Measurements from ENCODE around the gene ARL6IP4. TPM values are rescaled to one million over a fixed set of nuclear protein-coding genes. Genes with fewer than 3 reads are reported as not detected.

The ARL6IP4 gene
- total RNA-seq, 1 experiment from 2014 or later, result 413 TPM

- no peak for DNase-seq
- Histone ChIP-seq H3K36me3 (no peaks in the 10 kb centered on the region), H3K27me3 (no peaks in the 10 kb centered on the region), H3K4me3 (no peak overlapping the region), H3K9me3 (no peaks in the 10 kb centered on the region)
Measured at GRCh38 chr12:122994140-122994675, 13.7 kb downstream of the ARL6IP4 start.

- H3K27me3 ChIP-seq, result no peaks in the 10 kb centered on the region
- no peak for DNase-seq
- no peaks in the 10 kb centered on the region for H3K9me3 ChIP-seq
- H3K4me3 ChIP-seq, result no peak overlapping the region
- H3K36me3 ChIP-seq, result no peaks in the 10 kb centered on the region
Measured at GRCh38 chr12:122994781-122995502, 14.5 kb downstream of the ARL6IP4 start.

DNA sequence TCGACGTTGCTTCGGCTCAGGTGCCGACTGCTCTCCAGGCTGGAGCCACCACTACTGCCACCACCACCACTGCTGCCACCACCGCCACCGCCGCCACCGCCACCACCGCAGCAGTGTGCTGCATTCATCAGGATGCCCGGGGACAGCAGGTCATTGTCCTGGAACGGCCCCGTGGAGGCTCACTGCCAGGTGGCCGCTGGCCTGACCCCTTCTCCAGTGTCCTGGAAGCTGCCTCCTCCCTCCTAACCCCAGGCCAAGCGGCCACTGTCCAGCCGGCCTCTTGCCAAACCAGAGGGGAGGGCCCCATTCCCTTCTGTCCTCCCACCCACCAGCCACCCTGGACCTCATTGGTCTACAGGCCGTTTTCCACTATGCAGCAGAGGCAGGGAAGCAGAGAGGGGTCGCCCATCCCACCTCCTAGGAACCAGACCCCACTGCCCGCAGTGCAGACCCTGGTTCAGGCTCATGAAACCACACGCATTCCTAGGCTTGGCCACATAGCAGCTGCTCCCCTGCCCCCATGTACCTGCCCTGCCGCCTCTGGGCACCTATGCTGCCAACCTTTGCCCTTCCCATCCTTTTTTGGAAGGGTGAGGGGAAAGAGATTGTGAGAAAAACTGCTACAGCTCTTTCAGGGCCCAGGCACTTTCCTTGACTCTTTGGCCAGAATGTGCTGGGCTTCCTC is 15.2 kb downstream of the ARL6IP4 start:
- no peak for DNase-seq
- Histone ChIP-seq H3K4me3 (no peak overlapping the region), H3K27me3 (no peaks in the 10 kb centered on the region), H3K9me3 (no peaks in the 10 kb centered on the region), H3K36me3 (no peaks in the 10 kb centered on the region)

- DNase-seq, result no peak
- H3K27me3 ChIP-seq, result no peaks in the 10 kb centered on the region
- no peak overlapping the region for H3K4me3 ChIP-seq
- H3K36me3 ChIP-seq, result no peaks in the 10 kb centered on the region
- H3K9me3 ChIP-seq, result no peaks in the 10 kb centered on the region
Measured at GRCh38 chr12:122996188-122996601, 15.7 kb downstream of the ARL6IP4 start.

GRCh38 chr12:122996621-122997342 is 16.3 kb downstream of the ARL6IP4 start:
- no peak for DNase-seq
- Histone ChIP-seq H3K36me3 (no peaks in the 10 kb centered on the region), H3K9me3 (no peaks in the 10 kb centered on the region), H3K27me3 (no peaks in the 10 kb centered on the region), H3K4me3 (no peak overlapping the region)

DNA sequence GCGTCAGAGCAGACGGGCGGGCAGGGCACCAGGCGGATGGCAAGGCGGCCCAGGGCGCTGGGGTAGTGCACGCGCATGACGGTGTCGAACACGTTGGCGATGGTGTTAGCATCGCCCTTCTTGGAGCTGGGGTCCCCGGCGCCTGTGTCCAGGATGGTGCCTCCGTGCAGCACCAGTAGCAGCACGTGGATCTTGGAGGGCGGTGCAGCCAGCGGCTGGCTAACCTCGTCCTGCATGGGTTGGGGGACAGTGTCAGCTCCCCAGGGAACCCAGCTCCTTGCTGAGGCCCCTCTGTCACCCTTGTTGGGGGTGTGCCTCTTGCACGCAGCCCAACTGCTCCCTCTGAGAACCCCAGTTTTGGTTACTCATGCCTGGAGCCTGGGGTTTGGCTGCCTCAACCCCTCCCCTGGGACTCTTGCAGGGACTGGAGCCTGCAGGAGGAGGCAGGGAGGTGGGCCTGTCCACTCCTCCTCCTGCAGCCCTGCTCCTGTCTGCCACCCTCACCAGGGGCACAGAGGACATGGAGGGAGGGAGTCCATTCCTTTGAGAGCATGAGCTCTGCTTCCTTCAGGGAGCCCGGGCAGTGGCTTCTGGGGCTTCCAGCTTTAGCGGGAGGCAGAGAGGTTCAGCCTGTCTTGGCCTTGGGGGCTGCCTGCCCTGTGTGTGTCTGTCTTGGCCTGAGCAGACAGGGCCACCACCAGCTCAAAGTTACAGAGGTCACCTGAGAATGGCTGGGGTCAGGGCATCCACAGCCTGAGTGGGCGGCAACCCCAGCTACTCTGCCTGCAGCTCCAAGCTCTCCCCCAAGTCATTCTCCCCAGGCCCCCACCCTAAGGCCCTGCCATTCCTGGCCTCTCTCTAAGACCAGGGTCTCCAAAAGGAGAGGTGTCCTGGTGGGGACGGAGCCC is 17.1 kb downstream of the ARL6IP4 start:
- Histone ChIP-seq H3K9me3 (no peaks in the 10 kb centered on the region), H3K36me3 (no peaks in the 10 kb centered on the region), H3K27me3 (no peaks in the 10 kb centered on the region), H3K4me3 (no peak overlapping the region)
- DNase-seq, result no peak

DNA sequence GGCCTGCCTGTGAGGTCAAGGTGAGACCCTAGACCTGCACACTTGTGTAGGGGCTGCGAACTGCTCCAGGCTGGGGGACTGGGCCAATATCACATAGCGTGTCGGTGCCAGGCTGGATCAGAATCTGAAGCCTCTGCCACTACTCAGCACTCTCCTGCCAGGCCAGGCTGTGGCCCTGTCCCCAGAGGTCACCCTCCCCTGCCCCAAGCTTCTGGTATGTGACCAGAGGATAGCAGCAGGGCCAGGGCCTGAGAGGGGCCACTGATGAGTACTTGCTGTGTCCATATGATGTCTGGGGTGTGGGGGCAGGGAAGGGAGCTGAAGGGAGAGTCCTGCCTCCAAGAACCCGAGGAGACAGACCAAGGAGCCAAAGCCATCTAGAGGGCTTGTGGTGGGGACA is 17.8 kb downstream of the ARL6IP4 start:
- DNase-seq, result no peak
- Histone ChIP-seq H3K36me3 (no peaks in the 10 kb centered on the region), H3K4me3 (no peak overlapping the region), H3K27me3 (no peaks in the 10 kb centered on the region), H3K9me3 (no peaks in the 10 kb centered on the region)

DNA sequence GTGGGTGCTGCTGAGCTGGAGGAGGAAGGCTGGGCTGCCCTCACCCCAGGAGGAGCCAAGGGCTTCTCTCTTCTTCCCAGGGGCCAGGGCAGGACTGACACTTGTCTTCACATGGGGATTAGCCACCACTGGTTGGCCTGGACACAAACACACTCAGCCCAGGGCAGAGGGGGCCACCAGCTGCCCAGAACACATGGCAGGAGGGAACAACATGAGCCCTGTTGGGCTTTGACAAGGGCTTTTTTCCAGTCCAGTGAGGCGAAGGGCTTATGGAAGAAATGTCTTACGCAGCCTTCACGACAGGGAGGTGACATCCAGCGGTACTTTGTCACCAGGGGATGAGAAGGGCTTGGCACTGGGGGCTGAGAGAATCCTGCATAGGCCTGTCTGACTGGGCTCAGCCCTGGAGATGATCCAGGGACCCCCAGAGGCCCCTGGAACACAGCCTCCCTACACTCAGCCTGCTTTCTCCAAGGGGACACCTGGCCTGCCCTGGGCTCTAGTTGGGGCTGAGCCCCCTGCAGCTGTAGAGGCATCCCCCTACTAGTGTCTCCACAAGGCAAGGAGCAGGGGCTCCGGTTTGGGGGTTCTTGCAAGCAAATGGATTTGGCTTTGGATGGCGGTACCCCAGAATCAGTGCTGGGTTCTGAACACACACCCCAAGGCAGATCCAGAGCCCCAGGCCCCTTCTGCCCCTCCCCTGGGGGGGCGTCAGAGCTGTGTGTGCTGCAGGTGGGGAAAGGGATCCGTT is 18.9 kb downstream of the ARL6IP4 start:
- Histone ChIP-seq H3K36me3 (no peaks in the 10 kb centered on the region), H3K27me3 (no peaks in the 10 kb centered on the region), H3K9me3 (no peaks in the 10 kb centered on the region), H3K4me3 (no peak overlapping the region)
- DNase-seq, result no peak

DNA sequence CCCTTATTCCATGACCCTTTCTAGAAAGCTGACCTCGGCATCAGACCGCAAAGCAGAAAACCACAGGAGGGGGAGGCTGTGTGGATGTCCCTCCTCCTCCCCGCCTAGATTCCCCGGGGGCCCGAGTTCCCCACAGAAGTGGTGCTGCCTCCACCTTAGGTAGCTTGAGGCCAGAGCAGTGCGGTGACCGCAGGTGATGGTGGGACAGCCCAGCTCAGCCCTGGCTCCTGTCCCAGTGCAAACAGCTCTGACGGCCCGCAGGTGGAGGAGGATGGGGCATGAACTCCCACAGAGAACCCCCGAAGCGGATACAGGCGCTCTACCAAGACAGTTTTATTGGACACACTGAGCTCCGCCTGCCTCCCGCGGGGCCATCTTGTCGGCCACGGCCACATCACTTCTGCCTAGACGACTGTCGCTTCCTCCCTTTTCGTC is 19.5 kb downstream of the ARL6IP4 start:
- Histone ChIP-seq H3K27me3 (no peaks in the 10 kb centered on the region), H3K4me3 (no peak overlapping the region), H3K9me3 (no peaks in the 10 kb centered on the region), H3K36me3 (no peaks in the 10 kb centered on the region)
- DNase-seq, result no peak

- no peak overlapping the region for H3K4me3 ChIP-seq
- H3K36me3 ChIP-seq, result no peaks in the 10 kb centered on the region
- DNase-seq, result no peak
- H3K27me3 ChIP-seq, result no peaks in the 10 kb centered on the region
- H3K9me3 ChIP-seq, result no peaks in the 10 kb centered on the region
Measured at GRCh38 chr12:123000578-123000977, 20.1 kb downstream of the ARL6IP4 start.

GRCh38 chr12:123001464-123001863 is 21.0 kb downstream of the ARL6IP4 start:
- no peaks in the 10 kb centered on the region for H3K36me3 ChIP-seq
- H3K4me3 ChIP-seq, result no peak overlapping the region
- H3K9me3 ChIP-seq, result no peaks in the 10 kb centered on the region
- no peaks in the 10 kb centered on the region for H3K27me3 ChIP-seq
- no peak for DNase-seq

DNA sequence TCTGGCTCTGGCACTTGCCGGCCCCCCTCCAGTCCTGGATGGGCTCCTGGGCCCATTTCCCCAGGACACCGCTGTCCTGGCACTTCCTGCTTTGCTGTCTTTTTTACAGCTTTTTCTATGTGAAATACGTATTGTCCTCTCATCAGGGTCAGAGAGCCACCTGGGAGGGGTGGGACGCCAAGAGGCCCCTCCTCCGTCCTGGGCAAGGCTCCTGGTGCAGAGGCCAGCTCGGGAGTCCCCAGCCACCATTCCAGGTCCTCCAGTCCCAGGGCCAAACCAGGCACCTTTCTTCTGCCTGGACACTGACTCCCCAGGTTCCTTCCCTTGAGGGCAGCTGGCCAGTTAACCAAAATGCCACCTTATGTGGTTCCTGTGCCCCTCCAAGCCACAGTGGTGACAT is 22.8 kb downstream of the ARL6IP4 start:
- no peaks in the 10 kb centered on the region for H3K27me3 ChIP-seq
- H3K4me3 ChIP-seq, result no peak overlapping the region
- H3K36me3 ChIP-seq, result no peaks in the 10 kb centered on the region
- H3K9me3 ChIP-seq, result no peaks in the 10 kb centered on the region
- no peak for DNase-seq

GRCh38 chr12:123004287-123004686 is 23.8 kb downstream of the ARL6IP4 start:
- H3K9me3 ChIP-seq, result no peaks in the 10 kb centered on the region
- DNase-seq, result no peak

GRCh38 chr12:123005081-123005626 is 24.7 kb downstream of the ARL6IP4 start:
- Histone ChIP-seq H3K36me3 (no peaks in the 10 kb centered on the region), H3K9me3 (no peaks in the 10 kb centered on the region), H3K4me3 (no peak overlapping the region), H3K27me3 (no peaks in the 10 kb centered on the region)
- DNase-seq, result no peak

More at GRCh38 chr12:123004287-123004686, 23.8 kb downstream of the ARL6IP4 start:
- no peak overlapping the region for H3K4me3 ChIP-seq
- no peaks in the 10 kb centered on the region for H3K36me3 ChIP-seq
- no peaks in the 10 kb centered on the region for H3K27me3 ChIP-seq

- Histone ChIP-seq H3K27me3 (no peaks in the 10 kb centered on the region), H3K9me3 (no peaks in the 10 kb centered on the region), H3K36me3 (no peaks in the 10 kb centered on the region), H3K4me3 (no peak overlapping the region)
- no peak for DNase-seq
Measured at GRCh38 chr12:123006977-123007376, 26.5 kb downstream of the ARL6IP4 start.

Measured in MG63 (cell line).